PC-3 (cell line): Measurements from ENCODE around the gene ALOXE3. TPM values are rescaled to one million over a fixed set of nuclear protein-coding genes. Genes with fewer than 3 reads are reported as not detected.

Source experiments
- ATAC-seq: fragments of 200-7000 bp; cut with Tn5 transposase; 2 replicates; pipeline ENCODE4 v1.9.1; 2020; ENCODE audit warnings: mild to moderate bottlenecking, moderate library complexity
- BruUV-seq: library from RNA; stranded (reverse); fragments of 400-500 nt; replicated peaks from 2 replicates; lab custom pipeline; 2021; lab: Mats Ljungman, UMichigan
- CTCF ChIA-PET: fragments of 300-600 bp; sonication (Branson Sonifier 250); formaldehyde crosslinking; loops from one replicate; lab custom pipeline; 2022; ENCODE audit warnings: antibody characterized with exemption; lab: Charles Lee
- POLR2A ChIA-PET: fragments of 300-600 bp; sonication (Branson Sonifier 250); formaldehyde crosslinking; loops from one replicate; lab custom pipeline; 2022; ENCODE audit warnings: antibody characterized with exemption; ENCODE audit not compliant: unreplicated experiment; lab: Charles Lee
- DNase-seq: peaks from one replicate; pipeline ENCODE4 v3.0.0-alpha.2; 2015
- H2AFZ ChIP-seq: fragments of 300-600 bp; sonication (generic); 2 replicates; pipeline ENCODE4 v1.6.0; 2016; ENCODE audit warnings: antibody characterized with exemption, low read length
- H3F3A ChIP-seq: fragments of 300-600 bp; sonication (generic); one replicate; pipeline ENCODE4 v1.6.0; 2017; ENCODE audit warnings: antibody characterized with exemption, low read length, control low read depth, mild to moderate bottlenecking; ENCODE audit not compliant: unreplicated experiment
- H3K27ac ChIP-seq: fragments of 300-600 bp; sonication (generic); 2 replicates; pipeline ENCODE4 v1.5.1; 2016; ENCODE audit warnings: mild to moderate bottlenecking, low read length
- H3K27me3 ChIP-seq: fragments of 300-600 bp; sonication (generic); 2 replicates; pipeline ENCODE4 v1.6.1; 2016; ENCODE audit warnings: low read length, mixed read lengths
- H3K36me3 ChIP-seq: fragments of 300-600 bp; sonication (generic); 2 replicates; pipeline ENCODE4 v1.6.1; 2016; ENCODE audit warnings: low read depth, mixed run types, low read length, mixed read lengths
- H3K4me1 ChIP-seq: fragments of 300-600 bp; sonication (generic); 2 replicates; pipeline ENCODE4 v1.5.1; 2016; ENCODE audit warnings: low read length; ENCODE audit not compliant: insufficient read depth
- H3K4me2 ChIP-seq: fragments of 300-600 bp; sonication (generic); 2 replicates; pipeline ENCODE4 v1.6.0; 2016; ENCODE audit warnings: low read length
- H3K4me3 ChIP-seq: fragments of 300-600 bp; sonication (generic); 2 replicates; pipeline ENCODE4 v1.5.1; 2016; ENCODE audit warnings: mild to moderate bottlenecking, low read length, mixed read lengths
- H3K79me2 ChIP-seq: fragments of 300-600 bp; sonication (generic); 2 replicates; pipeline ENCODE4 v1.6.1; 2017; ENCODE audit warnings: low read length, mixed read lengths
- H3K9ac ChIP-seq: fragments of 300-600 bp; sonication (generic); 2 replicates; pipeline ENCODE4 v1.6.0; 2016; ENCODE audit warnings: mild to moderate bottlenecking, low read length
- H3K9me2 ChIP-seq: fragments of 300-600 bp; sonication (generic); replicated peaks from 2 replicates; pipeline ENCODE4 v1.6.1; 2016; ENCODE audit warnings: mixed run types, low read length, mixed read lengths
- H3K9me3 ChIP-seq: fragments of 300-600 bp; sonication (generic); 2 replicates; pipeline ENCODE4 v1.6.1; 2016; ENCODE audit warnings: low read length, mixed read lengths
- H4K20me1 ChIP-seq: fragments of 300-600 bp; sonication (generic); 2 replicates; pipeline ENCODE4 v1.6.1; 2016; ENCODE audit warnings: low read length, mixed read lengths
- EZH2 ChIP-seq: fragments of 300-600 bp; sonication (generic); IDR thresholded peaks from one replicate; pipeline ENCODE4 v1.6.1; 2017; ENCODE audit warnings: antibody characterized with exemption, mild to moderate bottlenecking, low read length; ENCODE audit not compliant: unreplicated experiment
- EZH2phosphoT487 ChIP-seq: fragments of 300-600 bp; sonication (generic); IDR thresholded peaks from 2 replicates; pipeline ENCODE4 v1.6.1; 2018; ENCODE audit warnings: mild to moderate bottlenecking, antibody characterized with exemption, low read length, borderline replicate concordance
- intact Hi-C: fragments of 100-400 bp; cut with micrococcal nuclease; formaldehyde crosslinking; loops from 2 replicates; pipeline ENCODE4 v1.9.0; 2023
- total RNA-seq: library from RNA; depleted of rRNA; stranded (reverse); fragments of >200 nt; gene quantifications from 2 replicates; pipeline ENCODE4 v1.2.3, GENCODE V29; 2014
- TF ChIP-seq, protein P1 (sequence below): fragments of 300-600 bp; sonication (generic); conservative IDR thresholded peaks from 2 replicates; pipeline ENCODE4 v1.5.1; 2017; ENCODE audit warnings: antibody characterized with exemption, low read depth, mild to moderate bottlenecking, low read length

ALOXE3 gene
- total RNA-seq, 1 experiment from 2014 or later: 1.4 TPM

DNA sequence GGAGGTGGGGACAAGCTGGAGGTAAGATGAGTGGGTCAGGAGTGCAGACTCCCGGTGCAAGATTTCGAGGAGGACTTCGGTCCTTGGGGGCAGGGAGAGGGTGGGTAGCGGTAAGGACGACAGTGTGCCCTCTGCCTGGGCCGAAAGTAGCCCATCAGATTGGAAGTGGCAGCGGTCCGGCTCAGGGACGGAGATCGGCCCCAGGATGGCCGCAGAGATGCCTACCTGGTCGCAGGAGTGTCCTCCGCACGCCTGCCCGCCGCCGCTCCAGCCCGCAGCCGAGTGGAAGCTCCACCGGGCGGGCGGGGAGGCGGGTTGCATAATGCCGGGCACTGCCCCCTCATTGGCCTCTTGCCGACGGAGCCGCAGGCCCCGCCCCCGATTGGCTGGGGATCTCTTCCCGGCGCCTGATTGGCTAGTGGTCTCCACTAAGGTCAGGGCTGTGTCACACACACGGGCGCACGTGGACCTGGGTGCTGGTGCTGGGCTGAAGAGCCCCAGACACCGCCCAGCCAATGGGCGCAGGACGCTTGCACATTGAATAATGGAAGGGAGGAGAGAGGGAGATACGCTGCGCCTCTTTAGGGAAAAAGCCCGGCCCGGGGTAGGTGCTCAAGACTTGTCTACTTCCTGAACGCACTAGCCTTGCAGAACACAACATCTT, 33.9 kb upstream of the ALOXE3 start, which contains the start of gene PER1:
Gene PER1, minus strand, starts transcription at position 293 of the 664 bp plus-strand sequence. CDS start 1,698 bp downstream, outside the sequence.
- Histone ChIP-seq H2AFZ (no peak within 1 kb of the TSS), H3K9me2 (no peaks in the 10 kb centered on the region), H3K4me3 (peak within 1 kb of the TSS; percentile 66), H3K9ac (peak within 1 kb of the TSS; percentile 76), H3K4me2 (peak within 1 kb of the TSS; percentile 91), H3K27me3 (no peaks in the 10 kb centered on the region), H3K79me2 (peaks cover 37% of the 10 kb centered on the region), H3K4me1 (peaks cover 40% of the 10 kb centered on the region), H3F3A (no peaks in the 10 kb centered on the region), H3K36me3 (peaks cover 4% of the 10 kb centered on the region; the same call in 1 of the 2 replicates), H4K20me1 (peaks cover 20% of the 10 kb centered on the region; the same call in 1 of the 2 replicates), H3K27ac (peak within 1 kb of the TSS; percentile 79), H3K9me3 (no peaks in the 10 kb centered on the region)
- DNase-seq (peak; percentile 88), ATAC-seq (peak; percentile 27)
- BruUV-seq: no TSS peak
- intact Hi-C loops: no loop called here
- TF ChIP-seq, protein P1, sequence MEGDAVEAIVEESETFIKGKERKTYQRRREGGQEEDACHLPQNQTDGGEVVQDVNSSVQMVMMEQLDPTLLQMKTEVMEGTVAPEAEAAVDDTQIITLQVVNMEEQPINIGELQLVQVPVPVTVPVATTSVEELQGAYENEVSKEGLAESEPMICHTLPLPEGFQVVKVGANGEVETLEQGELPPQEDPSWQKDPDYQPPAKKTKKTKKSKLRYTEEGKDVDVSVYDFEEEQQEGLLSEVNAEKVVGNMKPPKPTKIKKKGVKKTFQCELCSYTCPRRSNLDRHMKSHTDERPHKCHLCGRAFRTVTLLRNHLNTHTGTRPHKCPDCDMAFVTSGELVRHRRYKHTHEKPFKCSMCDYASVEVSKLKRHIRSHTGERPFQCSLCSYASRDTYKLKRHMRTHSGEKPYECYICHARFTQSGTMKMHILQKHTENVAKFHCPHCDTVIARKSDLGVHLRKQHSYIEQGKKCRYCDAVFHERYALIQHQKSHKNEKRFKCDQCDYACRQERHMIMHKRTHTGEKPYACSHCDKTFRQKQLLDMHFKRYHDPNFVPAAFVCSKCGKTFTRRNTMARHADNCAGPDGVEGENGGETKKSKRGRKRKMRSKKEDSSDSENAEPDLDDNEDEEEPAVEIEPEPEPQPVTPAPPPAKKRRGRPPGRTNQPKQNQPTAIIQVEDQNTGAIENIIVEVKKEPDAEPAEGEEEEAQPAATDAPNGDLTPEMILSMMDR: no peak
- TF ChIP-seq EZH2: no peak
- no peak for TF ChIP-seq EZH2phosphoT487
- ChIA-PET CTCF (no interaction called here), POLR2A (no interaction called here)

DNA sequence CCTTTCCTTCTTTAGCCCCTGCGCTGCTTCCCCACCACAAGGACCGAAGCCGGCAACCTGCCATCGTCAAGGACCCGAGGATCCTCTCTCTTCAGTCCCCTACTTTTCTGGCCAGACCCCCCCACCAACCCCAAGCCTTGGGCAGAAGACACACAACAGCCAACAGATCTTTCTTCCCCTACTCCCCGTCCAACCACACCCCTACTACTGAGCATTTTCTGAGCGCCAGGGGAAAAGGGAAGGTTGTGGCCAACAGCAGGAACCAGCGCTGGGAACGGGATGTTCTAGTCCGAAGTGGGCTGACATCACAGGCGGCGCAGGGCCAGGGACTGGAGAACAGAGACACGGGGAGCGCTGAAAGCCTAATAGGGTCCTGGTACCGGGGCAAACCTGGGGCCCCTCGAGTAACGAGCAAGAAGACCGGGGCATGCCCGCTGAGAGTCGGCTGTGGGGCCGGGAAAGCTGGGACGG, 33.4 kb upstream of the ALOXE3 start:
- H4K20me1 ChIP-seq: peaks cover 20% of the 10 kb centered on the region; the same call in 1 of the 2 replicates
- peak overlapping the region; percentile 46 for H3K27ac ChIP-seq
- H3F3A ChIP-seq: no peaks in the 10 kb centered on the region
- no peaks in the 10 kb centered on the region for H3K9me3 ChIP-seq
- intact Hi-C loops: no loop called here
- H3K4me1 ChIP-seq: peaks cover 36% of the 10 kb centered on the region
- H3K9me2 ChIP-seq: no peaks in the 10 kb centered on the region
- H3K4me3 ChIP-seq: peak overlapping the region; percentile 66
- peaks cover 4% of the 10 kb centered on the region; the same call in 1 of the 2 replicates for H3K36me3 ChIP-seq
- TF ChIP-seq EZH2: no peak
- no peak for TF ChIP-seq EZH2phosphoT487
- TF ChIP-seq, protein P1: no peak
- POLR2A ChIA-PET: no interaction called here
- DNase-seq (peak; percentile 36), ATAC-seq (peak; percentile 6; the same call in 1 of the 2 replicates)
- CTCF ChIA-PET: no interaction called here
- no peaks in the 10 kb centered on the region for H3K27me3 ChIP-seq
- H3K79me2 ChIP-seq: peaks cover 37% of the 10 kb centered on the region
- peak overlapping the region; percentile 91 for H3K4me2 ChIP-seq
- no TSS peak for BruUV-seq
- H2AFZ ChIP-seq: no peak overlapping the region
- peak overlapping the region; percentile 76 for H3K9ac ChIP-seq
